Liver (tissue), 3 donors: ENCODE data around the gene COL17A1.

ENCODE experiments used
- ATF3 ChIP-seq: IDR thresholded peaks from 2 replicates; pipeline ENCODE4 v1.6.1; 2016; ENCODE audit warnings: antibody characterized with exemption
- CTCF ChIP-seq: fragments of 150-350 bp; IDR thresholded peaks from 2 replicates; pipeline ENCODE4 v1.5.1; 2017; ENCODE audit warnings: improper control_type of control experiment, low read depth, low read length; ENCODE audit not compliant: missing input control
- MAX ChIP-seq: IDR thresholded peaks from 2 replicates; pipeline ENCODE4 v1.6.1; 2016; ENCODE audit warnings: antibody characterized with exemption
- donor health status: healthy.
- donor health status: healthy.

- TF ChIP-seq CTCF: no peak
- no peak for TF ChIP-seq ATF3
- TF ChIP-seq MAX: no peak
Observed at GRCh38 chr10:104067525-104067924, 18.2 kb downstream of the COL17A1 start.
